AG09319 (cell line): ENCODE results near the gene SSTR1.

ENCODE experiments used
- DNase-seq: peaks from one replicate; pipeline ENCODE4 v3.0.0-alpha.2; 2010; ENCODE audit warnings: low read depth; ENCODE audit errors: extremely low read depth
- TF ChIP-seq, protein P1 (sequence below): IDR thresholded peaks from 2 replicates; pipeline ENCODE4 v1.5.1; 2011; ENCODE audit warnings: low read depth, mild to moderate bottlenecking, inconsistent platforms, low read length, moderate library complexity

Gene SSTR1

DNA sequence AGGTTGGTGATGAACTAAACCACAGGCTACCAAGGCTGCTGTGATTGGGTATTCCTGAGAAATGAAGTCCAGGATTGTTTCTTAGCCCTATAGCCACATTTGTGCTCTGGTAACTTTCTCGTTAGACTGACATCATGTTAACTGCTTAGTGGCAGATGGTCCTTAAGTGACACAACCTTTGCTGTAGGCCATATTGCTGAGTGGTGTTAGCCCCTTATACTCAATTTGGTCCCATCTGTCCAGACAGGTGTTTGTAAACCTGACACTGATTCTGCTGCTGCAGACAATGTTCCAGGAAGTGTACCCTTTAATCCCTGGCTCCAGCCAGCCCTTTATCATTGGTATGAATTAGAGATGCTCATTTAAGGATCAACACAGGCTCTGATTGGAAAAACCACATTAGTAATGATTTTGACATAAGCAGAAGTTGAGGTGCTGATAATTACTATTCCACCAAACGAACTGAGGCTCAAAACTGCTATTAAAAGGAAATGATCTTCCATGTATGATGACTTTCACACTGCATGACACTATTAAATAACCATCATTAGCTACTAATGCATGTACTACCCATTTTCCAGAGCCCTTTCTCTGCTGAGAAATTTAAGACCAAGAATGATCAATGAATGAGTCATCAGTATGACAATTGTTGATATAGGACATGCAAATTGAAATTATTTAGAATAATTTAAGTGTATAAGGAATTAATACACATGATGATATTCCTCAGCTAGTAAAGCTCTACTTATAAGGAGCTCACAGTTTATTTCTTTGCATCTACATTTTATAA lies 3.6 kb upstream of the SSTR1 start:
- DNase-seq, result no peak

GRCh38 chr14:38204719-38205115 lies 3.0 kb upstream of the SSTR1 start:
- DNase-seq, result no peak
- TF ChIP-seq, protein P1, sequence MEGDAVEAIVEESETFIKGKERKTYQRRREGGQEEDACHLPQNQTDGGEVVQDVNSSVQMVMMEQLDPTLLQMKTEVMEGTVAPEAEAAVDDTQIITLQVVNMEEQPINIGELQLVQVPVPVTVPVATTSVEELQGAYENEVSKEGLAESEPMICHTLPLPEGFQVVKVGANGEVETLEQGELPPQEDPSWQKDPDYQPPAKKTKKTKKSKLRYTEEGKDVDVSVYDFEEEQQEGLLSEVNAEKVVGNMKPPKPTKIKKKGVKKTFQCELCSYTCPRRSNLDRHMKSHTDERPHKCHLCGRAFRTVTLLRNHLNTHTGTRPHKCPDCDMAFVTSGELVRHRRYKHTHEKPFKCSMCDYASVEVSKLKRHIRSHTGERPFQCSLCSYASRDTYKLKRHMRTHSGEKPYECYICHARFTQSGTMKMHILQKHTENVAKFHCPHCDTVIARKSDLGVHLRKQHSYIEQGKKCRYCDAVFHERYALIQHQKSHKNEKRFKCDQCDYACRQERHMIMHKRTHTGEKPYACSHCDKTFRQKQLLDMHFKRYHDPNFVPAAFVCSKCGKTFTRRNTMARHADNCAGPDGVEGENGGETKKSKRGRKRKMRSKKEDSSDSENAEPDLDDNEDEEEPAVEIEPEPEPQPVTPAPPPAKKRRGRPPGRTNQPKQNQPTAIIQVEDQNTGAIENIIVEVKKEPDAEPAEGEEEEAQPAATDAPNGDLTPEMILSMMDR, result no peak

More for the DNA sequence above, 3.6 kb upstream of the SSTR1 start:
- TF ChIP-seq, protein P1, result no peak

DNA sequence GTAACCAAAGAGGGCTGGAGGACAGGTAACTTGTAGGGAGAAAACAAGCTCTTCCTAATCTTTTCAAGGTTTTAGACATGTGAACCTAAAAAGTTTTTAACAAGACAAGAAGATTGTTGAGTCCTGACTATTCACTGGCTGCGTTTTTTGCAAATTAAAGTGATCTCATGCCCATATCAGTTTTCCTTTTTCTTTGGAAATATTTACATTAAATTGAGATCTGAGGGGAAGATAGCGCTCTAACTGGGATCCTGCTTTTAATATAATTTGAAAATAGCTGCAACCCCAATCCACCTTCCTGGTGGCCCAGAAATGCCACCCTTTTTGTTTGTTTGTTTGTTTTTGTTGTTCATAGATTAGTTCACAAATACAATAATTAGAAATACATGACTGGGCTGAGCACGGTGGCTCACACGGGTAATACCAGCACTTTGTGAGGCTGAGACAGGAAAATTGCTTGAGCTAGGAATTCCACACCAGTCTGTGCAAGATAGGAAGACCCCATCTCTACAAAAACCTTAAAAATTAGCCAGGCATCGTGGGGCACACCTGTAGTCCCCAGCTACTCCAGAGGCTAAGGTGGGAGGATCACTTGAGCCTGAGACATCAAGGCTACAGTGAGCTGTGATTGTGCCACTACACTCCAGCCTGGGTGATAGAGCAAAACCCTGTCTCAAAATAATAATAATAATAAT lies 2.4 kb upstream of the SSTR1 start:
- no peak for DNase-seq
- TF ChIP-seq, protein P1, result no peak

DNA sequence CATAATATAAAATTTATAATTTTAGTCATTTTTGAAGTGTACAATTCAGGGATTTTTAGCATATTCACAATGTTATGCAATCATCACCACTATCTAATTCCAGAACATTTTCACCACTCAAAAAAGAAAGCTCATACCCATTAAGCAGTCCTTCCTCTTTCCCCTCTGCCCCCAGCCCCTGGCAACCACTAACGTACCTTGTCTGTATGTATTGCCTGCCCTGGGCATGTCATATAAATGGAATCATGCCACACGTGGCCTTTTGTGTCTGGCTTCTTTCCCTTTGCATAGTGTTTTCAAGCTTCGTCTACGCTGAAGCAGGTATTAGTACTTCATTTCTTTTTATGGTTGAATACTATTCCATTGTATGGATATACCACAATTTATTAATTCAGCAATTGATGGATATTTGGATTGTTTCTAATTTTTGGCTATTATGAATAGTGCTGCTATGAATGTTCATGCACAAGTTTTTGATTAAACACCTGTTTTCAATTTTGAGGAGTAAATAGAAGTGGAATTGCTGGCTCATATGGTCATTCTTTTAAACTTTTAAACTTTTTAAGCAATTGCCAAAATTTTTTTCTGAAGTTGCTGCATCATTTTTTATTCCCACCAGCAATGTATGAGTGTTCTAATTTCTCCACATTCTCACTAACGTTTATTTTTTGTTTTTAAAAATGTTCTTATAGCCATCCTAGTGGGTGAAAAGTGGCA lies 1.6 kb upstream of the SSTR1 start:
- TF ChIP-seq, protein P1, result no peak
- DNase-seq, result no peak

DNA sequence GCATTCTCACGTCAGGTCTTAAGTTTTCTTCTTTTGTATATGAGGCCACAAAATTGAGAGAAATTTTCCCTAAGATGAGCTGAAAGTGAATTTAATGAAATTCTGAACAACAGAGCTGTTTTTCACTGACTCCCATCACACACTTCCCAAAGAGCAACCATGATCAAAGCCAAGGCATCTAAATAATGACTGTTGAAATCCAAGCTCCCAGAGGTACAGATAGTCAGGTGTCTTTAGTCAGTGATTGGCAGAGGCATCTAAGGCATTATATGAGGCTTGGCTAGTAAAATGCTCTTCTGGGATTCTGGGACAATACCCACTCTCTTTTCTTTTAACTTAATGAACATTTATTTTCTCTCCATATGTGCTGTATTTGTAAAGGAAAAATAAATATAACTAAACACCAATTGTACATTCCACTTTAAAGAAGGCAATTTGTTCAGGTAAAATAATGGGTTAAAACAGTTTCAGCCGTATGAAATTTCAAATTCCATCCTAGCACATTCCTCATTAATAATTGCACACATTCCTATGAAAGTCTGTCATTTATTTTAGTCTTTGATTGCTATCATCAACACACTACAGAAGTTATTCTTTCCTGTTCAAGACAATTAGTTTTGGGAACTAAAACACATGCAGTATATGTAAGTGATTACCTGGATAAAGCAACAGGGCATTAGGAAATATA lies 871 bp upstream of the SSTR1 start:
- TF ChIP-seq, protein P1, result no peak

GRCh38 chr14:38207377-38207735 lies 348 bp upstream of the SSTR1 start:
- DNase-seq, result no peak
- TF ChIP-seq, protein P1, result no peak

More for the DNA sequence above, 871 bp upstream of the SSTR1 start:
- no peak for DNase-seq
